GM23338 (cell line): ENCODE data around the gene LRRC8B.

ENCODE experiments used
- ETS1 ChIP-seq: IDR thresholded peaks from 2 replicates; pipeline ENCODE4 v1.6.1; 2016; ENCODE audit warnings: antibody characterized with exemption
- EZH2 ChIP-seq: fragments of 200-600 bp; sonication (generic); IDR thresholded peaks from one replicate; pipeline ENCODE4 v1.8.0; 2017; ENCODE audit warnings: antibody characterized with exemption, mild to moderate bottlenecking, low read depth; ENCODE audit not compliant: unreplicated experiment
- EZH2phosphoT487 ChIP-seq: fragments of 200-600 bp; sonication (generic); IDR thresholded peaks from one replicate; pipeline ENCODE4 v1.8.1; 2018; ENCODE audit warnings: antibody characterized with exemption; ENCODE audit not compliant: unreplicated experiment
- NANOG ChIP-seq: IDR thresholded peaks from 2 replicates; pipeline ENCODE4 v1.6.1; 2016; ENCODE audit warnings: antibody characterized with exemption, borderline replicate concordance
- POLR2AphosphoS5 ChIP-seq: IDR thresholded peaks from 2 replicates; pipeline ENCODE4 v1.6.1; 2016; ENCODE audit warnings: antibody characterized with exemption, low read depth
- TF ChIP-seq, protein P1 (sequence below), 2 experiments: fragments of 200-600 bp in 1 of 2; sonication (generic) in 1 of 2; conservative IDR thresholded peaks; 2 replicates each; pipeline versions ENCODE4 v1.5.1 to v1.6.1; 2016 to 2017; ENCODE audit warnings: antibody characterized with exemption in 2 of 2, low read depth in 2 of 2, mild to moderate bottlenecking in 2 of 2, moderate library complexity in 1 of 2

DNA sequence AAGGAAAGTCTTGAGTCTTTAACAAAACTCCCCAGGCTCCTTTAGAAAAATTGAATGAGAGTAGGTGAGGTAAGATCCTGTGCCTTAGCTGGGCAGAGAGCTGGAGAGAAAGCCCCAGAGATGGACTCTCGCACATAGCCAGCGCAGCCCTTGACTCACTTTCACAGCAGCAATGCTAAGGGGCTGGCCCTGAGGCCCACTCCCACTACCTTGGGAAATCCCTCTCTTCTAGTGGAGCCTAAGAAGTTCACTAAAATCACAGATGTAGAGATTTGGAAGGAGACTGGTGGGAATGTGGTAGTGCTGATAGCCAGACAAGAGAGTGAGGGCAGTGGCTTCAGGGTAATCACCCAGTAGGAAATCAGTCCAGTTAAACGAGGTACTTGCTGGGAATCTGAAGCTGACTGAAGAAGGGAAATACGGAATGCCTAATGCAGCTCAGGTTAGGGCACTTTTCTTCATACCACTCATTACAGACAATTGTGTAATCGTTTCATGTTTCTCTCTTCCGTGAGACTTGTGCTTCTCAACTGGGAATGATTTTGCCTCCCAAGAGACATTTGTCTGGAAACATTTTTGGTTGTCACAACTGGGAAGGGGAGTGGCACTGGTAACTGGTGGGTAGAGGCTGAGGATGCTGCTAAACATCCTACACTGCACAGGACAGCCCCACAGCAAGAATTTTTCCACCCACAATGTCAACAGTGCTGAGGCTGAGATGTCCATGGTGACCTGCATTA, 65.9 kb downstream of the LRRC8B start:
- TF ChIP-seq EZH2phosphoT487 (no peak), POLR2AphosphoS5 (no peak), EZH2 (no peak), NANOG (no peak), ETS1 (no peak)
- TF ChIP-seq, protein P1, sequence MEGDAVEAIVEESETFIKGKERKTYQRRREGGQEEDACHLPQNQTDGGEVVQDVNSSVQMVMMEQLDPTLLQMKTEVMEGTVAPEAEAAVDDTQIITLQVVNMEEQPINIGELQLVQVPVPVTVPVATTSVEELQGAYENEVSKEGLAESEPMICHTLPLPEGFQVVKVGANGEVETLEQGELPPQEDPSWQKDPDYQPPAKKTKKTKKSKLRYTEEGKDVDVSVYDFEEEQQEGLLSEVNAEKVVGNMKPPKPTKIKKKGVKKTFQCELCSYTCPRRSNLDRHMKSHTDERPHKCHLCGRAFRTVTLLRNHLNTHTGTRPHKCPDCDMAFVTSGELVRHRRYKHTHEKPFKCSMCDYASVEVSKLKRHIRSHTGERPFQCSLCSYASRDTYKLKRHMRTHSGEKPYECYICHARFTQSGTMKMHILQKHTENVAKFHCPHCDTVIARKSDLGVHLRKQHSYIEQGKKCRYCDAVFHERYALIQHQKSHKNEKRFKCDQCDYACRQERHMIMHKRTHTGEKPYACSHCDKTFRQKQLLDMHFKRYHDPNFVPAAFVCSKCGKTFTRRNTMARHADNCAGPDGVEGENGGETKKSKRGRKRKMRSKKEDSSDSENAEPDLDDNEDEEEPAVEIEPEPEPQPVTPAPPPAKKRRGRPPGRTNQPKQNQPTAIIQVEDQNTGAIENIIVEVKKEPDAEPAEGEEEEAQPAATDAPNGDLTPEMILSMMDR (conservative IDR thresholded peaks at IDR 0.05; ENCODE audit: low read depth in 2 of 2), result no peak
